CD14-positive monocyte (primary cell): Measurements from ENCODE around the gene POU2F2. TPM values are rescaled to one million over a fixed set of nuclear protein-coding genes. Genes with fewer than 3 reads are reported as not detected.
A peak's percentile ranks its signal among the peaks of the same experiment; 100 is the strongest.

Source experiments
- DNase-seq, 3 donors: peaks; one replicate each; pipeline ENCODE4 v3.0.0-alpha.2; 2011 to 2022
- H2AFZ ChIP-seq: 2 replicates; pipeline ENCODE4 v1.6.0; 2012; ENCODE audit warnings: mild to moderate bottlenecking, low read depth, low read length, inconsistent platforms; ENCODE audit not compliant: insufficient read depth, poor library complexity, severe bottlenecking
- H3K27ac ChIP-seq, 2 donors: 1 replicate in 1 of 2; 2 replicates in 1 of 2; pipeline ENCODE4 v1.5.1; 2012 to 2013; ENCODE audit warnings: low read length in 2 of 2, control low read depth in 1 of 2, inconsistent platforms in 1 of 2, low read depth in 1 of 2, mild to moderate bottlenecking in 1 of 2
- H3K27me3 ChIP-seq, 2 donors: one replicate each; pipeline versions ENCODE4 v1.6.0 to v1.6.1; 2011 to 2013; ENCODE audit warnings: low read length in 2 of 2; ENCODE audit not compliant: control insufficient read depth in 2 of 2, insufficient read depth in 2 of 2
- H3K36me3 ChIP-seq, 2 donors: replicated peaks in 1 of 2; 1 replicate in 1 of 2; 2 replicates in 1 of 2; pipeline versions ENCODE4 v1.5.1 to v1.6.1; 2012 to 2013; ENCODE audit warnings: low read length in 2 of 2, control low read depth in 1 of 2, inconsistent platforms in 1 of 2, mild to moderate bottlenecking in 1 of 2; ENCODE audit not compliant: insufficient read depth in 2 of 2, control insufficient read depth in 1 of 2
- H3K4me1 ChIP-seq, 2 donors: 1 replicate in 1 of 2; 2 replicates in 1 of 2; pipeline versions ENCODE4 v1.5.1 to v1.6.1; 2012 to 2013; ENCODE audit warnings: low read length in 2 of 2, control low read depth in 1 of 2, inconsistent platforms in 1 of 2, mild to moderate bottlenecking in 1 of 2, moderate library complexity in 1 of 2; ENCODE audit not compliant: insufficient read depth in 2 of 2, control insufficient read depth in 1 of 2
- H3K4me2 ChIP-seq: replicated peaks from 2 replicates; pipeline ENCODE3; 2012; ENCODE audit warnings: low read length, moderate library complexity, mild to moderate bottlenecking; ENCODE audit not compliant: poor library complexity, severe bottlenecking; ENCODE audit errors: extremely low read depth
- H3K4me3 ChIP-seq, 3 experiments: fragments of 200-600 bp in 1 of 3; sonication (generic) in 1 of 3; replicated peaks in 1 of 3; 1 replicate in 2 of 3; 2 replicates in 1 of 3; pipeline ENCODE4 v1.5.1; 2011 to 2013; ENCODE audit warnings: low read length in 3 of 3, mild to moderate bottlenecking in 3 of 3, control low read depth in 2 of 3, low read depth in 2 of 3, inconsistent platforms in 1 of 3, moderate library complexity in 1 of 3
- H3K79me2 ChIP-seq: 2 replicates; pipeline ENCODE4 v1.6.0; 2012; ENCODE audit warnings: mild to moderate bottlenecking, control low read depth, inconsistent platforms, low read length, moderate library complexity; ENCODE audit not compliant: insufficient read depth
- H3K9ac ChIP-seq: 2 replicates; pipeline ENCODE4 v1.6.0; 2017; ENCODE audit warnings: low read length, mild to moderate bottlenecking; ENCODE audit not compliant: insufficient read depth, poor library complexity, severe bottlenecking
- H3K9me3 ChIP-seq, 2 donors: replicated peaks in 1 of 2; 1 replicate in 1 of 2; 2 replicates in 1 of 2; pipeline versions ENCODE4 v1.5.1 to v1.6.1; 2012 to 2013; ENCODE audit warnings: low read length in 2 of 2, control low read depth in 1 of 2; ENCODE audit not compliant: control insufficient read depth in 1 of 2, insufficient read depth in 1 of 2
- H4K20me1 ChIP-seq: 2 replicates; pipeline ENCODE4 v1.6.0; 2012; ENCODE audit warnings: mild to moderate bottlenecking, low read length, control low read depth, moderate library complexity; ENCODE audit not compliant: insufficient read depth
- H3K27ac Mint-ChIP-seq, 7 donors: one replicate each; pipeline ENCODE4 v1.8.0; 2020; ENCODE audit warnings: mild to moderate bottlenecking in 7 of 7, mixed read lengths in 7 of 7, moderate library complexity in 6 of 7, inconsistent platforms in 2 of 7
- H3K27me3 Mint-ChIP-seq, 3 donors: one replicate each; pipeline ENCODE4 v1.8.0; 2021 to 2022; ENCODE audit warnings: low read depth in 3 of 3, mild to moderate bottlenecking in 3 of 3, mixed read lengths in 3 of 3, moderate library complexity in 3 of 3, inconsistent platforms in 1 of 3
- H3K36me3 Mint-ChIP-seq, 2 donors: one replicate each; pipeline ENCODE4 v1.8.0; 2020; ENCODE audit warnings: mixed read lengths in 2 of 2, inconsistent platforms in 1 of 2, mild to moderate bottlenecking in 1 of 2
- H3K4me1 Mint-ChIP-seq: one replicate; pipeline ENCODE4 v1.8.0; 2020; ENCODE audit warnings: mild to moderate bottlenecking, mixed read lengths
- H3K4me3 Mint-ChIP-seq, 2 donors: one replicate each; pipeline ENCODE4 v1.8.0; 2020; ENCODE audit warnings: mild to moderate bottlenecking in 2 of 2, mixed read lengths in 2 of 2, moderate library complexity in 1 of 2
- H3K9me3 Mint-ChIP-seq, 7 donors: one replicate each; pipeline ENCODE4 v1.8.0; 2020 to 2022; ENCODE audit warnings: mixed read lengths in 7 of 7, mild to moderate bottlenecking in 6 of 7, moderate library complexity in 6 of 7, inconsistent platforms in 2 of 7
- CTCF ChIP-seq: fragments of 200-600 bp; IDR thresholded peaks from one replicate; pipeline ENCODE4 v1.8.0; 2022; ENCODE audit warnings: antibody characterized with exemption, mild to moderate bottlenecking
- WGBS: methylation state at CpG from one replicate; pipeline ENCODE4 v1.1.5; 2013; ENCODE audit warnings: missing lambda C conversion rate; ENCODE audit not compliant: insufficient coverage; 5-methylcytosine and 5-hydroxymethylcytosine counted together
- intact Hi-C, 2 donors: fragments of 100-400 bp; cut with micrococcal nuclease; formaldehyde crosslinking; loops; one replicate each; pipeline versions ENCODE4 v1.15.0 to v1.15.1; 2023
- polyA plus RNA-seq, 3 donors: library from polyadenylated mRNA; depleted of rRNA in 1 of 3; unstranded in 2 of 3; stranded (reverse) in 1 of 3; fragments of 300-500 nt in 2 of 3; fragments of >200 nt in 1 of 3; fragmentation: Illumina TruSeq in 2 of 3; gene quantifications; 1 replicate in 2 of 3; 2 replicates in 1 of 3; pipeline ENCODE4 v1.2.3, GENCODE V29; 2012 to 2021

The POU2F2 gene
- polyA plus RNA-seq, 3 donors, result 20.0 to 147 (median 28.2) TPM

DNA sequence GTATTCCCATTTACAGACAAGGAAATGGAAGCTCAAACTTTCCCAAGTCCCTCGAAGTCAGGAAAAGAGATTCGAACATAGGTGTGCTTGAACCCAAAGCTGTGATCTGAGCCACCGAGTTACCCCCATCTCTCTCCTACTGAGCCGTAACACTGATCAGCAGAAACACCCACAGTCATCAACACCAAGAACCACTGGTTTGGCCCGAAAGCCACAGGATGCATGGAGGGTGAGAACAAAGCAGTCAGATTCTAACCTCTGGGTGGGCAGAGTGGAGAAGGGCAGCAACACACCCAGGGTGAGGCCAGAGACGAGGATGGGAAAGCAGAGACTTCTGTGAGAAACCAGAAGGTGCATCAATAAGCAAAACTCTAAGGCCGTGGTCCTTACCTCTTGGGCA lies 27.7 kb upstream of the POU2F2 start:
- H3K36me3 ChIP-seq, result no peaks in the 10 kb centered on the region
- WGBS, result 91% methylated on average over 5 of the region's 7 CpGs
- Mint-ChIP-seq H3K27ac (peak overlapping the region in 1 of 7 donors; percentile 16), H3K27me3 (peaks cover 16 to 24% (median 20%) of the 10 kb centered on the region in 3 donors), H3K4me1 (peaks cover 7% of the 10 kb centered on the region), H3K4me3 (no peak overlapping the region), H3K9me3 (no peaks in the 10 kb centered on the region), H3K36me3 (no peaks in the 10 kb centered on the region)
- H3K79me2 ChIP-seq, result no peaks in the 10 kb centered on the region
- H3K27me3 ChIP-seq, result no peaks in the 10 kb centered on the region
- intact Hi-C loops, result no loop called here
- no peak for DNase-seq
- no peaks in the 10 kb centered on the region for H3K9me3 ChIP-seq
- TF ChIP-seq CTCF, result no peak
- no peaks in the 10 kb centered on the region for H4K20me1 ChIP-seq
- H3K4me3 ChIP-seq, result no peak overlapping the region
- H3K27ac ChIP-seq, result no peak overlapping the region
- H2AFZ ChIP-seq, result no peak overlapping the region
- H3K4me1 ChIP-seq, result peaks cover 1 to 4% of the 10 kb centered on the region in 2 donors
- H3K4me2 ChIP-seq, result no peak overlapping the region
- H3K9ac ChIP-seq, result no peak overlapping the region

DNA sequence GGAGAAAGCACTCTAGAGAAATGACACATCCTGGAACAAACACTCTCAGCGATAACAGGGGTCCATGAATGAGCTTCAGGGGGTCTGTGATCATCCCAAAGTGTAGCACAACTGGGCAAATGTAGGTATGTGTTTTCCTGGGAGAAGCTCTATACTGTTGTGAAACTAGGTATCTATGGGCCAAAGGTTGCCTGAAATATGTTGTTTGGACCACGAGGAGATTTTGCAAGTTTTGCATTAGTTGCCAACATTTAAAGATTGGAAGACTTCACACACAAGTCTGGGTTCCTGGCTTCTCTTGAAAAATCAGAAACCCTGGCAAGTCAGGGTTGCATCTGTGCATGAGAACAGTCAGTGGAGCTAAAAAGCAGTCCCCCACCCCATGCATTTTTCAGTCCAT lies 26.7 kb upstream of the POU2F2 start:
- 79% methylated on average over 2 of the region's 2 CpGs for WGBS
- no peak for DNase-seq

More for the DNA sequence above, 26.7 kb upstream of the POU2F2 start:
- TF ChIP-seq CTCF, result no peak
- Histone ChIP-seq H3K27me3 (peaks cover 0 to 4% of the 10 kb centered on the region in 2 donors), H3K4me1 (peaks cover 6 to 9% of the 10 kb centered on the region in 2 donors), H3K9ac (no peak overlapping the region), H2AFZ (no peak overlapping the region), H3K9me3 (no peaks in the 10 kb centered on the region), H3K4me2 (no peak overlapping the region), H3K27ac (no peak overlapping the region), H4K20me1 (no peaks in the 10 kb centered on the region), H3K79me2 (no peaks in the 10 kb centered on the region), H3K36me3 (no peaks in the 10 kb centered on the region), H3K4me3 (no peak overlapping the region)
- Mint-ChIP-seq H3K9me3 (no peaks in the 10 kb centered on the region), H3K27ac (no peak overlapping the region), H3K4me3 (no peak overlapping the region), H3K36me3 (no peaks in the 10 kb centered on the region), H3K27me3 (peaks cover 22 to 29% (median 22%) of the 10 kb centered on the region in 3 donors), H3K4me1 (peaks cover 15% of the 10 kb centered on the region)
- intact Hi-C loops, result no loop called here
